HG02973 (cell line): ENCODE results near the gene KIAA2012.

Source experiments
- ATAC-seq: cut with Tn5 transposase; IDR thresholded peaks from one replicate; pipeline ENCODE4 v1.9.1; 2021; ENCODE audit warnings: moderate library complexity; ENCODE audit not compliant: unreplicated experiment

The KIAA2012 gene

DNA sequence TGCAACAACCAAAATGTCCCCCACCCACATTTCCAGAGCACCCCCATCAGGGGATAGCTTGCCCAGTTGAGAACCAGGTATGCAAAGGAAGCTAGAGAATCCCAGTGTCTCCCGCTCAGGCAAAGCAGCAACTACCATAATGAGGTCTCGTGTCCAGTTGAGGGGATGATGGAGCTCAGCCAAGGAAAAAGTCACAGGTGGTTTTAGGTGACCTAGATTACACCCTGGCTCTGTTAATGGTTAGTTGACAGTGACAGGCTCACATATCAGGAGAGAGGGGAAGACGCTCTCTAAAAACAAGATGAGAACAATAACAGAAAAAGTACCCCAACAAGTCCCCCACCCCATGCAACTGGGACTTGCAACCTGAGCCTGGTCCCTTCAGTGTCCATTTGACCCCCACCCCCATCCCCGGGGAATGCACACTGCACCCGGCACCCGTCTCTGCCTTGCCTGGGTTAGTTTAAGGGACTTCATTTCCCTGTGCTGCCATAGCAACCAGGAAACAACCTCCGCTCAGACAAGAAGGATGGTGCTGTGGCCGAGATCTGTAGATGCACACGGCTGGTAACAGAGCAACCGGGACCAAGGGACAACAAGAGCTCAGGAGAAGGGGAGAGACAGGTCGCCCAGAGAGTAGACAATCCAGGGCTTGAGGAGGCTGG is at the start of gene KIAA2012:
Gene KIAA2012, plus strand, starts transcription at position 519 of the 665 bp plus-strand sequence. CDS start 373 bp downstream, outside the sequence.
- no peak for ATAC-seq

DNA sequence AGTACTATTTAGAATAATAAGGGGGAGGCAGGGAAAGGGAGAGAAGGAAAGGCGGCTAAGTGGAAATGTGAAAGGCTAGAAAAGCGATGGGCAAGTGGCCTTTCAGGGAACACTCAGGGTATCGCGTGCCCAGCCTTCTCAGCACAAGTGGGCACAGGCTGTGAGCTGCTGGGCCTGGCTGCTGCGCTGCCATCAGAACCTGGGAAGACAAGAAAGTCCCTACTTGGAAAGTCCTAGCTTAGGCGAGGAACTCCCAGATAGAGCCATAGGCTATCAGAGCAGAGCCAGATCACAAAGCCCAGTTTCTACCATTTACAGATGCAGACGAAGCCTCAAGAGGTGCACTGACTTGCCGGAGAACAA is 49.2 kb upstream of the KIAA2012 start:
- ATAC-seq = no peak

DNA sequence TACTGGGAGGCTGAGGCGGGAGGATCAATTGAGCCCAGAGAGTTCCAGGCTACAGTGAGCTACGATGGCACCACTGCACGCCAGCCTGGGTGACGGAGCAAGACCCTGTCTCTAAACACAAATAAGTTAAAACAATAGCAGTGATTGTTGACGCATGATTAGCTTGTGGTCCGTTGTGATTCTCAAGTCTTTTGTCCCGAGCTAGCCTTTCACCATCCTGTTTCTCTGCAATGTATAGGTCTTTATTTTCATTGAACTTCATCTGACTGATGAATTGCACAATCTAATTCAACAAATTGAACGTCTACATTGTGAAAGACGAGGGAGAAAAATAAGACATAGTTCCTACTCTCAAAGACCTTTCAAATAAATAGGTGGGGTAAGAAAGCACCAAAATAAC is 48.2 kb upstream of the KIAA2012 start:
- no peak for ATAC-seq

DNA sequence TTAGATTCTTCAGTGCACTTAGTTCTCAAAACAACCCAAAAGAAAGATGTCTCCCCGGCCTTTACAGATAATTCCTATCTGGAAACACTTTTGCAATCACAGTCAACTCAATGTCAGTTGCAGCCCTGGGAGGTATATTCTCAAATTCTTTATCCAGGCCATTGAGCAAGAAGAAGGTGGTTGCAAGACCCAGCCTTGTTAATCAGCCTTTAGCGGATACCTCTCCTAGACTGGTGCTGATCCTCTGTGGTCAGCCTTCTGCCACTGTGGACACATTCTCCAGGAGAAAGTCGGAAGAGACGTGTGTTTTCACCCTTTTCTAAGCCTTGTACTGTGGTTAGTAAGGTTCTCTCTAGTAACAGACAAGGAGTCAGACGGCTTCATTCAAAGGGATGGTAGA is 47.2 kb upstream of the KIAA2012 start:
- no peak for ATAC-seq

DNA sequence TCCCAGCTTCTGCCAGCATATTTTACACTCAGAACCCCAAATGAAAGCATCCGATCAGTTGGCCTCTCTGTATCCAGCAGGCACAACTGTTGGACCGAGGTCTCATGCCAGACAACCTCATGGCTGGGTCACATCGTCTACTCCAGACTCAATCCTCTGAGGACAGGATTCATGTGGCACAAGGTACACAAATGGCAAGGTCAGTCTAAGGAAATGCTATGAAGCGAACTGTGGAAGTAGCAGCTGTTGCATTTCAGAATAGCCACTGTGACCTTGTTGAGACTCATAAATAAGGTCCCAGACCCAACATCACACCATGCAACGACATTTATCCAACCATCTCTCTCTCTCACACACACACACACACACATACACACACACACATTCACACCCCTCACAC is 46.5 kb upstream of the KIAA2012 start:
- ATAC-seq = no peak

- ATAC-seq = no peak
These were observed 42.4 kb upstream of the KIAA2012 start for GRCh38 chr2:202030691-202031090.

- ATAC-seq = no peak
These were observed 41.7 kb upstream of the KIAA2012 start for GRCh38 chr2:202031246-202031951.

DNA sequence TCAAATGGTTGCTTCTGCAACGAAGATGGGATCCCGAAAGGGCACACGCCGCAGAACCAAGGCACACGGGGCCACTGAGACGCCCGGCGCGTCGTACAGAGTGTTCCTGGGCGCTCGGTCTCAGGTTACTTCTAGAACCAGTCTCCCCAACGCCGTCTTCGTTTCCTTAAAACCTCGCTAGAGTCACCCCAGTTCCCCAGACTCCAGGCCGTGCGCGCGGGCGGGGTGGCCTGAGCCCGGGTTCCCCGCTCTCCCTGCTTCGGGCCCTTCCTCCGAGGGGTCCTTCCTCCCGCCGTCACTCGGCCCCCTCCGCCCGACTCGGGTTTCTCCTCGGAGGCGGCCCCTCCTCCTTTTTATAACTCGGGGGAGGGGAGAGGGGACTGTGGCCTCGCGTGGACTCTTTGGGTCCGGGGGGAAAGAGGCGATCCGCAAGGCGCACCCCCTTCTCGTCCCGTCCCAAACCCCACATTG is 40.2 kb upstream of the KIAA2012 start:
- peak; percentile 2 for ATAC-seq

DNA sequence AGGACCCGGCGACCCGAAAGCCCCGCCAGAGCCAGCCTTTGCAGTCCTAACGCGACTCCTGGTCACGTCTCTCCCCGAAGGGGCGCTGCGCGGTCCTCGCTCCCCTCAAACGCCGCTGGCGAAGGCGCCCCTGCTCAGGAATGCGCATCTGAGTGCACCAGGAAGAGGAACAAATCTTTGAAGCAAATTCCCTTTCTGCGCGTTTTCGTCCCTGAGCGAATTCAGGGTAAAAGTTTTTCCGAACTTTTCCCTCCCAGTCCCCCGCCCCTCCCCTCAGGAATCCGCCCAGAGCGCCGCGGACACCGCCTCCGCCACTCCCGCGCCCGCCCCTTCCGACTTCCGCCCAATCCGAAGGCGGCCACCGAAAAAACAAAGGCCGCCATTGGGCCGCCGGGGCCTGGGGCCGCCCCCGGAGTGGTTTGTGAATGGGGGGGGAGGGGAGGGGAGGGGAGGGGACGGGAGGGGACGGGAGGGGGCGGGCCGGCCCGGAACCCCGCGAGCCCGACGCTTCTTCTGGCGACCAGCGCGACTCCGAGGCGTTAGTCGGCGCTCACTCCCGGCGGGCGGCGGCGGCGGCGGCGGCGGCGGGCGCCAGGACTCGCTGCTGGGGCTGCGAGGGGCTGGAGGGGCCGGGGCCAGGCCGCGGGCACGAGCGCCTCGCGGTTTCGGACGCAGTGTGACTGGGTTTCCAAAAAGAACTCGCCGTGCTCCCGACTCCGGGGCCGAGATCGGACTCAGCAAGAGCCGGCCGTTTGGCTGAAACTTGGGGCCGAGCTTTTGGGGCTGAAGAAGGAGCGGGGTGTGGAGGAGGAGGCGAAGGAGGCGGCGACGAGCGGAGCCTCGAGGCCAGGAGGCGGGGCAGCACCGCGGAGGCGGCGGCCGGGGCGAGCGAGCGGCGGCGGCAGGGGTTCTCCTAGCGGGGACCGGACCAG is 39.5 kb upstream of the KIAA2012 start, which contains the start of gene FZD7:
Gene FZD7, plus strand, starts transcription at position 539 of the 932 bp plus-strand sequence. CDS start 793 bp downstream, outside the sequence.
- ATAC-seq = peak; percentile 79

DNA sequence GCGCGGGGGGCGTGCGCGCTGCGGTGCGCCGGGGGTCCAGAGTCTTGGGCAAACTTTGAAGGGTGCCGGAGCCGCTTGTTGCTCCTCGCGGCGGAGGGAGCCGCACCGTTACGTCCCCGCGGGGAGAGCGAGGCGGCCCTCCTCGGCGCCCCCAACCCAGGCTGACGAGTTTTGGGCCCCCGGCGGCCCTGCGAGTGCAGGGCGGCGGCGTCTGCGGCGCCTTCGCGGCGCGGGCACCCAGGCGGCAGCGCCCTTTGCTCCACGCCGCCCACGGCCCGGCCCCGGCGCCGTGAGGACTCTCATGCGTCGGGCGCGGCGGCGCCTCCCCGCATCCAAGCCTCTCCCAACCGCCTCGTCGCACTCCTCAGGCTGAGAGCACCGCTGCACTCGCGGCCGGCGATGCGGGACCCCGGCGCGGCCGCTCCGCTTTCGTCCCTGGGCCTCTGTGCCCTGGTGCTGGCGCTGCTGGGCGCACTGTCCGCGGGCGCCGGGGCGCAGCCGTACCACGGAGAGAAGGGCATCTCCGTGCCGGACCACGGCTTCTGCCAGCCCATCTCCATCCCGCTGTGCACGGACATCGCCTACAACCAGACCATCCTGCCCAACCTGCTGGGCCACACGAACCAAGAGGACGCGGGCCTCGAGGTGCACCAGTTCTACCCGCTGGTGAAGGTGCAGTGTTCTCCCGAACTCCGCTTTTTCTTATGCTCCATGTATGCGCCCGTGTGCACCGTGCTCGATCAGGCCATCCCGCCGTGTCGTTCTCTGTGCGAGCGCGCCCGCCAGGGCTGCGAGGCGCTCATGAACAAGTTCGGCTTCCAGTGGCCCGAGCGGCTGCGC is 38.6 kb upstream of the KIAA2012 start:
- ATAC-seq = peak; percentile 3

DNA sequence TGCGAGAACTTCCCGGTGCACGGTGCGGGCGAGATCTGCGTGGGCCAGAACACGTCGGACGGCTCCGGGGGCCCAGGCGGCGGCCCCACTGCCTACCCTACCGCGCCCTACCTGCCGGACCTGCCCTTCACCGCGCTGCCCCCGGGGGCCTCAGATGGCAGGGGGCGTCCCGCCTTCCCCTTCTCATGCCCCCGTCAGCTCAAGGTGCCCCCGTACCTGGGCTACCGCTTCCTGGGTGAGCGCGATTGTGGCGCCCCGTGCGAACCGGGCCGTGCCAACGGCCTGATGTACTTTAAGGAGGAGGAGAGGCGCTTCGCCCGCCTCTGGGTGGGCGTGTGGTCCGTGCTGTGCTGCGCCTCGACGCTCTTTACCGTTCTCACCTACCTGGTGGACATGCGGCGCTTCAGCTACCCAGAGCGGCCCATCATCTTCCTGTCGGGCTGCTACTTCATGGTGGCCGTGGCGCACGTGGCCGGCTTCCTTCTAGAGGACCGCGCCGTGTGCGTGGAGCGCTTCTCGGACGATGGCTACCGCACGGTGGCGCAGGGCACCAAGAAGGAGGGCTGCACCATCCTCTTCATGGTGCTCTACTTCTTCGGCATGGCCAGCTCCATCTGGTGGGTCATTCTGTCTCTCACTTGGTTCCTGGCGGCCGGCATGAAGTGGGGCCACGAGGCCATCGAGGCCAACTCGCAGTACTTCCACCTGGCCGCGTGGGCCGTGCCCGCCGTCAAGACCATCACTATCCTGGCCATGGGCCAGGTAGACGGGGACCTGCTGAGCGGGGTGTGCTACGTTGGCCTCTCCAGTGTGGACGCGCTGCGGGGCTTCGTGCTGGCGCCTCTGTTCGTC is 37.7 kb upstream of the KIAA2012 start:
- no peak for ATAC-seq

DNA sequence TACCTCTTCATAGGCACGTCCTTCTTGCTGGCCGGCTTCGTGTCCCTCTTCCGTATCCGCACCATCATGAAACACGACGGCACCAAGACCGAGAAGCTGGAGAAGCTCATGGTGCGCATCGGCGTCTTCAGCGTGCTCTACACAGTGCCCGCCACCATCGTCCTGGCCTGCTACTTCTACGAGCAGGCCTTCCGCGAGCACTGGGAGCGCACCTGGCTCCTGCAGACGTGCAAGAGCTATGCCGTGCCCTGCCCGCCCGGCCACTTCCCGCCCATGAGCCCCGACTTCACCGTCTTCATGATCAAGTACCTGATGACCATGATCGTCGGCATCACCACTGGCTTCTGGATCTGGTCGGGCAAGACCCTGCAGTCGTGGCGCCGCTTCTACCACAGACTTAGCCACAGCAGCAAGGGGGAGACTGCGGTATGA is 37.1 kb upstream of the KIAA2012 start:
- no peak for ATAC-seq

GRCh38 chr2:202036601-202037037 is 36.4 kb upstream of the KIAA2012 start:
- ATAC-seq = no peak

DNA sequence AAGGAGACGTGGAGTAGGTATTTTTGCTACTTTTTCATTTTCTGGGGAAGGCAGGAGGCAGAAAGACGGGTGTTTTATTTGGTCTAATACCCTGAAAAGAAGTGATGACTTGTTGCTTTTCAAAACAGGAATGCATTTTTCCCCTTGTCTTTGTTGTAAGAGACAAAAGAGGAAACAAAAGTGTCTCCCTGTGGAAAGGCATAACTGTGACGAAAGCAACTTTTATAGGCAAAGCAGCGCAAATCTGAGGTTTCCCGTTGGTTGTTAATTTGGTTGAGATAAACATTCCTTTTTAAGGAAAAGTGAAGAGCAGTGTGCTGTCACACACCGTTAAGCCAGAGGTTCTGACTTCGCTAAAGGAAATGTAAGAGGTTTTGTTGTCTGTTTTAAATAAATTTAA is 36.0 kb upstream of the KIAA2012 start:
- ATAC-seq = no peak

DNA sequence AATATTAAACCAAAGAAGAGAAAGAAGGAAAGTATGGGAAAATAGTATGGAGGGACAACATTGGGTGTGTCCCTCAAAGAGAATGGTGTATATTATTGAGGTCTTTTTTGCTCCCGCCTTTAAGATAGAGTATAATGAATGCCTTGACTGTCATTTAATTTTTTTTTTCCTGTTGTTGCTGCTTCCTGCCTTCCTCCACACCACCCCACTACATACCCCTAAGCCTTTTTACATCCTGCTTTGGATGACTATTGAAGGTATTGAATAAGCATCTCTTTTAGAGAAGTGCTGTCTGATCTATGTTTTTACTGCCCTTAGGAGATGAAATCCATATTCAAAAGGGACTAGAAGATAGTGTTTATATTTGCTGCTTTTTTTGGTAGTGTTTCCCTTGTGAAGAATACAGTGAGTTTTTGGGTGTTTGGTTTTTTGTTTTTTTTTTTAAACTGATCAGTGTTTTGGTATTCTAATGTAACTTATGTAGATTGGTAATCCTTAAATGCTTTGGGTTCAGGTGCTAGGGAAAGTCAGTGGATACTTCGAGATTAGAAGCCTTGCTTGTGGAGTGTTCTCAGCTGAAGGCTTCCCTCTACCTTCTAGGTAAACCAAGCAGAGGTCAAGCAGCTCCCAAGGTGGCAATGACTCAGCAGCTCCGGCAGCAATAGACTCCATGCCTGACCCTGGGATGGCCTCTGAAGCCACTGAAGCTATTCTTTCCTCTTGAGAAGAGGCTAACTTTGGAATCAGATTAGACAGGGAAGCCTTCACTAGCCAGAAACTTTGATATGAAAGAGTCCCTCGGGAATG is 34.4 kb upstream of the KIAA2012 start:
- no peak for ATAC-seq

GRCh38 chr2:202039278-202040078 is 33.6 kb upstream of the KIAA2012 start:
- no peak for ATAC-seq

- no peak for ATAC-seq
These were observed 32.8 kb upstream of the KIAA2012 start for GRCh38 chr2:202040079-202040844.
